GM12872 (cell line): Measurements from ENCODE around the gene AP4M1.

Experiments
- CTCF ChIP-seq: IDR thresholded peaks from 3 replicates; pipeline ENCODE4 v1.5.1; 2011; ENCODE audit warnings: low read depth, mild to moderate bottlenecking, low read length, moderate library complexity; ENCODE audit not compliant: insufficient read depth

Gene AP4M1

GRCh38 chr7:100155553-100156317 is 54.3 kb downstream of the AP4M1 start:
- TF ChIP-seq CTCF: no peak

GRCh38 chr7:100156331-100157068 is 55.1 kb downstream of the AP4M1 start:
- no peak for TF ChIP-seq CTCF

GRCh38 chr7:100157069-100157333 is 55.6 kb downstream of the AP4M1 start:
- no peak for TF ChIP-seq CTCF

- TF ChIP-seq CTCF: no peak
These were observed 56.1 kb downstream of the AP4M1 start for GRCh38 chr7:100157334-100158228.
